WTC11 (cell line): ENCODE measurements around the gene VAV2. TPM values are rescaled to one million over a fixed set of nuclear protein-coding genes. Genes with fewer than 3 reads are reported as not detected.

Experiments
- ATAC-seq: fragments of 200-7000 bp; cut with Tn5 transposase; 2 replicates; pipeline ENCODE4 v1.10.0; 2021; ENCODE audit warnings: mild to moderate bottlenecking, moderate library complexity
- CTCF ChIA-PET: fragments of 300-600 bp; sonication (Branson Sonifier 250); formaldehyde crosslinking; loops from one replicate; lab custom pipeline; 2021; ENCODE audit warnings: antibody characterized with exemption; lab: Charles Lee
- POLR2A ChIA-PET: fragments of 350-600 bp; sonication (Branson Sonifier 250); formaldehyde crosslinking; loops from one replicate; lab custom pipeline; 2021; ENCODE audit warnings: antibody characterized with exemption; lab: Charles Lee
- DNase-seq: peaks from one replicate; pipeline ENCODE4 v3.0.0; 2021; ENCODE audit warnings: low spot score
- H3K27ac Mint-ChIP-seq: 2 replicates; pipeline ENCODE4 v1.8.0; 2021; ENCODE audit warnings: mixed read lengths
- H3K27me3 Mint-ChIP-seq: 2 replicates; pipeline ENCODE4 v1.8.0; 2021; ENCODE audit warnings: low read depth, mild to moderate bottlenecking, moderate library complexity, mixed read lengths
- H3K36me3 Mint-ChIP-seq: 2 replicates; pipeline ENCODE4 v1.8.0; 2021; ENCODE audit warnings: mixed read lengths
- H3K4me1 Mint-ChIP-seq: 2 replicates; pipeline ENCODE4 v1.8.0; 2022; ENCODE audit warnings: mixed read lengths
- H3K4me3 Mint-ChIP-seq: 2 replicates; pipeline ENCODE4 v1.8.0; 2021; ENCODE audit warnings: mild to moderate bottlenecking, moderate library complexity, mixed read lengths
- H3K9me3 Mint-ChIP-seq: 2 replicates; pipeline ENCODE4 v1.8.0; 2021; ENCODE audit warnings: mixed read lengths
- CBFB ChIP-seq: sonication (generic); formaldehyde crosslinking; IDR thresholded peaks from 2 replicates; pipeline ENCODE4 v1.8.1; 2022; ENCODE audit warnings: mild to moderate bottlenecking, low read depth, missing genetic modification reagents
- EMX1 ChIP-seq: fragments of 250-450 bp; sonication (Bioruptor Pico); IDR thresholded peaks from 2 replicates; pipeline ENCODE4 v1.8.0; 2021; ENCODE audit warnings: mild to moderate bottlenecking
- FOXP1 ChIP-seq: sonication (generic); formaldehyde crosslinking; IDR thresholded peaks from 2 replicates; pipeline ENCODE4 v1.8.0; 2022; ENCODE audit warnings: missing genetic modification reagents, mild to moderate bottlenecking, moderate library complexity, borderline replicate concordance
- GTF2I ChIP-seq: fragments of 250-450 bp; sonication (Bioruptor Pico); conservative IDR thresholded peaks from 2 replicates; pipeline ENCODE4 v1.4.0; 2021; ENCODE audit warnings: mild to moderate bottlenecking
- KAT7 ChIP-seq: sonication (generic); formaldehyde crosslinking; IDR thresholded peaks from 2 replicates; pipeline ENCODE4 v1.8.1; 2023; ENCODE audit warnings: missing genetic modification reagents, mild to moderate bottlenecking, borderline replicate concordance
- NFE2L1 ChIP-seq: sonication (generic); formaldehyde crosslinking; IDR thresholded peaks from 2 replicates; pipeline ENCODE4 v1.8.1; 2023; ENCODE audit warnings: missing genetic modification reagents
- NR1H2 ChIP-seq: sonication (generic); formaldehyde crosslinking; IDR thresholded peaks from 2 replicates; pipeline ENCODE4 v1.9.0; 2021; ENCODE audit warnings: mild to moderate bottlenecking, moderate library complexity, missing genetic modification reagents
- OVOL2 ChIP-seq: fragments of 250-450 bp; sonication (Bioruptor Pico); IDR thresholded peaks from 2 replicates; pipeline ENCODE4 v1.9.0; 2021; ENCODE audit warnings: mild to moderate bottlenecking, borderline replicate concordance
- RELA ChIP-seq: sonication (generic); formaldehyde crosslinking; IDR thresholded peaks from 2 replicates; pipeline ENCODE4 v1.8.1; 2022; ENCODE audit warnings: missing genetic modification reagents, mild to moderate bottlenecking, borderline replicate concordance
- RORB ChIP-seq: fragments of 250-450 bp; sonication (Bioruptor Pico); IDR thresholded peaks from 2 replicates; pipeline ENCODE4 v1.9.0; 2021; ENCODE audit warnings: mild to moderate bottlenecking
- SP1 ChIP-seq: sonication (generic); formaldehyde crosslinking; conservative IDR thresholded peaks from 2 replicates; pipeline ENCODE4 v1.8.1; 2022; ENCODE audit warnings: missing genetic modification reagents
- TEAD1 ChIP-seq: sonication (generic); formaldehyde crosslinking; IDR thresholded peaks from 2 replicates; pipeline ENCODE4 v1.8.0; 2022; ENCODE audit warnings: mild to moderate bottlenecking, missing genetic modification reagents
- ZNF121 ChIP-seq: sonication (generic); formaldehyde crosslinking; IDR thresholded peaks from 2 replicates; pipeline ENCODE4 v1.8.0; 2023; ENCODE audit warnings: missing genetic modification reagents
- ZNF396 ChIP-seq: fragments of 250-450 bp; sonication (Bioruptor Pico); IDR thresholded peaks from 2 replicates; pipeline ENCODE4 v1.8.0; 2021; ENCODE audit warnings: mild to moderate bottlenecking, moderate library complexity, borderline replicate concordance
- ZNF416 ChIP-seq: fragments of 250-450 bp; sonication (Bioruptor Pico); IDR thresholded peaks from 2 replicates; pipeline ENCODE4 v1.9.0; 2021; ENCODE audit warnings: mild to moderate bottlenecking, inconsistent platforms
- ZNF423 ChIP-seq: fragments of 250-450 bp; sonication (Bioruptor Pico); IDR thresholded peaks from 2 replicates; pipeline ENCODE4 v2.1.2; 2022; ENCODE audit warnings: mild to moderate bottlenecking, moderate library complexity
- total RNA-seq: library from RNA; stranded (reverse); gene quantifications from 3 replicates; pipeline ENCODE4 v1.2.3, GENCODE V29; 2021
- TF ChIP-seq, protein P1 (sequence below): fragments of 250-450 bp; sonication (Bioruptor Pico); IDR thresholded peaks from 2 replicates; pipeline ENCODE4 v1.8.0; 2021; ENCODE audit warnings: mild to moderate bottlenecking
- TF ChIP-seq, protein P2 (sequence below): sonication (generic); formaldehyde crosslinking; IDR thresholded peaks from 2 replicates; pipeline ENCODE4 v1.8.0; 2022; ENCODE audit warnings: mild to moderate bottlenecking, missing genetic modification reagents
- TF ChIP-seq, protein P3 (sequence below): sonication (generic); formaldehyde crosslinking; IDR thresholded peaks from 2 replicates; pipeline ENCODE4 v1.8.0; 2022; ENCODE audit warnings: mild to moderate bottlenecking, missing genetic modification reagents
- TF ChIP-seq, protein P4 (sequence below): sonication (generic); formaldehyde crosslinking; IDR thresholded peaks from 2 replicates; pipeline ENCODE4 v1.8.1; 2023; ENCODE audit warnings: mild to moderate bottlenecking, missing genetic modification reagents
- TF ChIP-seq, protein P5 (sequence below): sonication (generic); formaldehyde crosslinking; IDR thresholded peaks from 2 replicates; pipeline ENCODE4 v1.8.1; 2022; ENCODE audit warnings: low read depth, mild to moderate bottlenecking, moderate library complexity, missing genetic modification reagents, borderline replicate concordance
- TF ChIP-seq, protein P6 (sequence below): fragments of 250-450 bp; sonication (Bioruptor Pico); IDR thresholded peaks from 2 replicates; pipeline ENCODE4 v2.1.2; 2022; ENCODE audit warnings: mild to moderate bottlenecking, moderate library complexity
- TF ChIP-seq, protein P7 (sequence below): sonication (generic); formaldehyde crosslinking; IDR thresholded peaks from 2 replicates; pipeline ENCODE4 v1.8.0; 2022; ENCODE audit warnings: mild to moderate bottlenecking, missing genetic modification reagents
- TF ChIP-seq, protein P8 (sequence below): sonication (generic); formaldehyde crosslinking; conservative IDR thresholded peaks from 2 replicates; pipeline ENCODE4 v1.8.1; 2022; ENCODE audit warnings: mild to moderate bottlenecking, missing genetic modification reagents

The VAV2 gene
- total RNA-seq, 1 experiment from 2014 or later: 39.7 TPM

DNA sequence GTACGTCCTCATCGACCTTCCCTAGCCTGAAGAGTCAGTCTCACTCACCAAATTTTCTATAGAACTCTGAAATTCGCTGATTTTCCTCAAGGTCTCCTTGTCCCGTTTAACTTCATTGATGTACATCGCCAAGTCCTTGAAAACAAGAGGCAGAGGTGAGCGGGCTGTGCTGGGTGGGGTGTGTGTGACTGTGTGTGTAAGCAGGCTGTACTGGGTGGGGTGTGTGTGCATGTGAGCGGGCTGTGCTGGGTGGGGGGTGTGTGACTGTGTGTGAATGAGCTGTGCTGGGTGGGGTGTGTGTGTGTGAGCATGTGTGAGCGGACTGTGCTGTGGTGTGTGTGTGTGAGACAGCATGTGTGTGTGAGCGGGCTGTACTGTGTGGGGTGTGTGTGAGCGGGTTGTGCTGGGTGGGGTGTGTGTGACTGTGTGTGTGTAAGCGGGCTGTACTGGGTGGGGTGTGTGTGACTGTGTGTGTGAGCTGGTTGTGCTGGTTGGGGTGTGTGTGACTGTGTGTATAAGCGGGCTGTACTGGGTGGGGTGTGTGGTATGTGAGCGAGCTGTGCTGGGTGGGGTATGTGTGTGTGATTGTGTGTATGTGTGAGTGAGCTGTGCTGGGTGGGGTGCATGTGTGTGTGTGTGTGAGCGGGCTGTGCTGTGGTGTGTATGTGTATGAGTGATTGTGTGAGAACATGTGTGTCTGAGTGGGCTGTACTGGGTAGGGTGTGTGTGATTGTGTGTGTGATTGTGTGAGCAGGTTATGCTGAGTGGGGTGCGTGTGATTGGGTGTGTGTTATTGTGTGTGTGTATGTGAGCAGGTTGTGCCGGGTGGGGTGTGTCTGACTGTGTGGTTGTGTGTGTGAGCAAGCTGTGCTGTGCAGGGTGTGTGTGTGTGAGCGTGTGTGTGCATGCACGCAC is 200.1 kb downstream of the VAV2 start (continued):
- no peak for TF ChIP-seq ZNF396 (CRISPR knock-in tag)
- TF ChIP-seq RELA (CRISPR knock-in tag): no peak
- no peak for TF ChIP-seq EMX1 (CRISPR knock-in tag)
- no peak for TF ChIP-seq ZNF416 (CRISPR knock-in tag)

DNA sequence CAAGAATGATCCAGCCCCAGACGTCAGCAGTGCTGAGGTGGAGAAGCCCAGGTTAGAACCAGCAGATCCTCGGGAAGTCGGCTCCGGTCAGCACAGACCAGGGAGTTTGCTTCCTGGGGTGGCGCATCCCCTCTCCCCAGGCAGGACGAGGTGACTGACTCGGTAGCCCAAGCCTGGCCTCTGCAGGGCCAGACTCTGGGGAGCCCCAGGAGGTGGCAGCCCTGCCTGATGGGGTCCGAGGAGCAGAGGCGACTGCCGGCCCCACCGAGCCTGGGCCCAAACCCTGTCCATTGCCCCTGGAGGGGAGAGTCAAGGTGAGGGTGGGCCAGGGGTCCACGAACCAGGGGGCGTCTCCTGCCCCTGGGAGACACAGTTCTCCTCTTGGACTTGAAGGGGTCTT is 201.1 kb downstream of the VAV2 start:
- CTCF ChIA-PET: no interaction called here
- TF ChIP-seq GTF2I (CRISPR knock-in tag) (no peak), FOXP1 (CRISPR knock-in tag) (no peak), NR1H2 (no peak), ZNF121 (CRISPR knock-in tag) (no peak), ZNF396 (CRISPR knock-in tag) (no peak), CBFB (CRISPR knock-in tag) (no peak)
- TF ChIP-seq, protein P1, sequence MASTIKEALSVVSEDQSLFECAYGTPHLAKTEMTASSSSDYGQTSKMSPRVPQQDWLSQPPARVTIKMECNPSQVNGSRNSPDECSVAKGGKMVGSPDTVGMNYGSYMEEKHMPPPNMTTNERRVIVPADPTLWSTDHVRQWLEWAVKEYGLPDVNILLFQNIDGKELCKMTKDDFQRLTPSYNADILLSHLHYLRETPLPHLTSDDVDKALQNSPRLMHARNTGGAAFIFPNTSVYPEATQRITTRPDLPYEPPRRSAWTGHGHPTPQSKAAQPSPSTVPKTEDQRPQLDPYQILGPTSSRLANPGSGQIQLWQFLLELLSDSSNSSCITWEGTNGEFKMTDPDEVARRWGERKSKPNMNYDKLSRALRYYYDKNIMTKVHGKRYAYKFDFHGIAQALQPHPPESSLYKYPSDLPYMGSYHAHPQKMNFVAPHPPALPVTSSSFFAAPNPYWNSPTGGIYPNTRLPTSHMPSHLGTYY: no peak
- TF ChIP-seq, protein P2, sequence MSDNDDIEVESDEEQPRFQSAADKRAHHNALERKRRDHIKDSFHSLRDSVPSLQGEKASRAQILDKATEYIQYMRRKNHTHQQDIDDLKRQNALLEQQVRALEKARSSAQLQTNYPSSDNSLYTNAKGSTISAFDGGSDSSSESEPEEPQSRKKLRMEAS: no peak
- TF ChIP-seq, protein P3, sequence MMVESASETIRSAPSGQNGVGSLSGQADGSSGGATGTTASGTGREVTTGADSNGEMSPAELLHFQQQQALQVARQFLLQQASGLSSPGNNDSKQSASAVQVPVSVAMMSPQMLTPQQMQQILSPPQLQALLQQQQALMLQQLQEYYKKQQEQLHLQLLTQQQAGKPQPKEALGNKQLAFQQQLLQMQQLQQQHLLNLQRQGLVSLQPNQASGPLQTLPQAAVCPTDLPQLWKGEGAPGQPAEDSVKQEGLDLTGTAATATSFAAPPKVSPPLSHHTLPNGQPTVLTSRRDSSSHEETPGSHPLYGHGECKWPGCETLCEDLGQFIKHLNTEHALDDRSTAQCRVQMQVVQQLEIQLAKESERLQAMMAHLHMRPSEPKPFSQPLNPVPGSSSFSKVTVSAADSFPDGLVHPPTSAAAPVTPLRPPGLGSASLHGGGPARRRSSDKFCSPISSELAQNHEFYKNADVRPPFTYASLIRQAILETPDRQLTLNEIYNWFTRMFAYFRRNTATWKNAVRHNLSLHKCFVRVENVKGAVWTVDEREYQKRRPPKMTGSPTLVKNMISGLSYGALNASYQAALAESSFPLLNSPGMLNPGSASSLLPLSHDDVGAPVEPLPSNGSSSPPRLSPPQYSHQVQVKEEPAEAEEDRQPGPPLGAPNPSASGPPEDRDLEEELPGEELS (CRISPR knock-in tag): no peak
- TF ChIP-seq, protein P4, sequence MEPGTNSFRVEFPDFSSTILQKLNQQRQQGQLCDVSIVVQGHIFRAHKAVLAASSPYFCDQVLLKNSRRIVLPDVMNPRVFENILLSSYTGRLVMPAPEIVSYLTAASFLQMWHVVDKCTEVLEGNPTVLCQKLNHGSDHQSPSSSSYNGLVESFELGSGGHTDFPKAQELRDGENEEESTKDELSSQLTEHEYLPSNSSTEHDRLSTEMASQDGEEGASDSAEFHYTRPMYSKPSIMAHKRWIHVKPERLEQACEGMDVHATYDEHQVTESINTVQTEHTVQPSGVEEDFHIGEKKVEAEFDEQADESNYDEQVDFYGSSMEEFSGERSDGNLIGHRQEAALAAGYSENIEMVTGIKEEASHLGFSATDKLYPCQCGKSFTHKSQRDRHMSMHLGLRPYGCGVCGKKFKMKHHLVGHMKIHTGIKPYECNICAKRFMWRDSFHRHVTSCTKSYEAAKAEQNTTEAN (CRISPR knock-in tag): no peak
- TF ChIP-seq, protein P5, sequence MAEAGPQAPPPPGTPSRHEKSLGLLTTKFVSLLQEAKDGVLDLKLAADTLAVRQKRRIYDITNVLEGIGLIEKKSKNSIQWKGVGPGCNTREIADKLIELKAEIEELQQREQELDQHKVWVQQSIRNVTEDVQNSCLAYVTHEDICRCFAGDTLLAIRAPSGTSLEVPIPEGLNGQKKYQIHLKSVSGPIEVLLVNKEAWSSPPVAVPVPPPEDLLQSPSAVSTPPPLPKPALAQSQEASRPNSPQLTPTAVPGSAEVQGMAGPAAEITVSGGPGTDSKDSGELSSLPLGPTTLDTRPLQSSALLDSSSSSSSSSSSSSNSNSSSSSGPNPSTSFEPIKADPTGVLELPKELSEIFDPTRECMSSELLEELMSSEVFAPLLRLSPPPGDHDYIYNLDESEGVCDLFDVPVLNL (CRISPR knock-in tag): no peak
- TF ChIP-seq, all 79 proteins: peak for 0
- Mint-ChIP-seq H3K27me3 (no peaks in the 10 kb centered on the region), H3K9me3 (no peaks in the 10 kb centered on the region), H3K36me3 (peaks cover 10% of the 10 kb centered on the region; the same call in 1 of the 2 replicates), H3K27ac (no peak overlapping the region), H3K4me1 (no peaks in the 10 kb centered on the region), H3K4me3 (no peak overlapping the region)
- DNase-seq (no peak), ATAC-seq (no peak)
- POLR2A ChIA-PET: no interaction called here

DNA sequence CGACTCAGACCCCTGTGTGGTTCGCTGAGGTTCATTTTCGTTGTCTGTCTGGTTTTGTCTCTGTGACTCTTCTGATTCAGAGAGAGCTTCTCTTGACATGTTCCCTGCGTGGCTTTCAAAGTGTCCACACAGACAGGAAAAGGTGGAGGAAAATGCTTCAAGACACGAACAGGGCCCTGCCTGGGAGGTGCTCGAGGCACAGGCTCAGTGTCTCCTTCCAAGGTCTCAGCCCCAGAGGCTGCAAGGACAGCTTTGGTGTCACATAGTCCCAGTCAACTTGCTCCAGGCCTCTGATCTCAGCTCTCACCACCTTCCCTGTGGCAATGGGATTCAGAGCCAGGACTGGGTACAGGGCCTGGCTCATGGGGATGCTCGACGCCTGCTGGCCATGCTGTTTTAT is 202.3 kb downstream of the VAV2 start:
- H3K36me3 Mint-ChIP-seq: peaks cover 14% of the 10 kb centered on the region; the same call in 1 of the 2 replicates
- H3K27ac Mint-ChIP-seq: peak overlapping the region; percentile 65; the same call in 1 of the 2 replicates
- TF ChIP-seq NFE2L1 (CRISPR knock-in tag): no peak
- TF ChIP-seq, protein P6, sequence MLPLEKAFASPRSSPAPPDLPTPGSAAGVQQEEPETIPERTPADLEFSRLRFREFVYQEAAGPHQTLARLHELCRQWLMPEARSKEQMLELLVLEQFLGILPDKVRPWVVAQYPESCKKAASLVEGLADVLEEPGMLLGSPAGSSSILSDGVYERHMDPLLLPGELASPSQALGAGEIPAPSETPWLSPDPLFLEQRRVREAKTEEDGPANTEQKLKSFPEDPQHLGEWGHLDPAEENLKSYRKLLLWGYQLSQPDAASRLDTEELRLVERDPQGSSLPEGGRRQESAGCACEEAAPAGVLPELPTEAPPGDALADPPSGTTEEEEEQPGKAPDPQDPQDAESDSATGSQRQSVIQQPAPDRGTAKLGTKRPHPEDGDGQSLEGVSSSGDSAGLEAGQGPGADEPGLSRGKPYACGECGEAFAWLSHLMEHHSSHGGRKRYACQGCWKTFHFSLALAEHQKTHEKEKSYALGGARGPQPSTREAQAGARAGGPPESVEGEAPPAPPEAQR: no peak
- TF ChIP-seq, protein P7, sequence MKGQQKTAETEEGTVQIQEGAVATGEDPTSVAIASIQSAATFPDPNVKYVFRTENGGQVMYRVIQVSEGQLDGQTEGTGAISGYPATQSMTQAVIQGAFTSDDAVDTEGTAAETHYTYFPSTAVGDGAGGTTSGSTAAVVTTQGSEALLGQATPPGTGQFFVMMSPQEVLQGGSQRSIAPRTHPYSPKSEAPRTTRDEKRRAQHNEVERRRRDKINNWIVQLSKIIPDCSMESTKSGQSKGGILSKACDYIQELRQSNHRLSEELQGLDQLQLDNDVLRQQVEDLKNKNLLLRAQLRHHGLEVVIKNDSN (CRISPR knock-in tag): no peak
- no peak for TF ChIP-seq SP1 (CRISPR knock-in tag)
- TF ChIP-seq OVOL2: no peak
- no peak for TF ChIP-seq ZNF423 (CRISPR knock-in tag)
- TF ChIP-seq KAT7 (CRISPR knock-in tag): no peak
- TF ChIP-seq, protein P8, sequence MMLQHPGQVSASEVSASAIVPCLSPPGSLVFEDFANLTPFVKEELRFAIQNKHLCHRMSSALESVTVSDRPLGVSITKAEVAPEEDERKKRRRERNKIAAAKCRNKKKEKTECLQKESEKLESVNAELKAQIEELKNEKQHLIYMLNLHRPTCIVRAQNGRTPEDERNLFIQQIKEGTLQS (CRISPR knock-in tag): no peak
- TF ChIP-seq RORB (CRISPR knock-in tag): no peak
- TF ChIP-seq NR1H2: no peak
- TF ChIP-seq TEAD1 (CRISPR knock-in tag): no peak

More for the DNA sequence above, 202.3 kb downstream of the VAV2 start:
- ChIA-PET POLR2A (no interaction called here), CTCF (no interaction called here)
- ATAC-seq (no peak), DNase-seq (no peak)
- H3K4me1 Mint-ChIP-seq: no peaks in the 10 kb centered on the region
- no peak overlapping the region for H3K4me3 Mint-ChIP-seq
- no peaks in the 10 kb centered on the region for H3K27me3 Mint-ChIP-seq
- no peaks in the 10 kb centered on the region for H3K9me3 Mint-ChIP-seq
